HG03060 (cell line): ENCODE results near the gene PLXND1.
"Not testable (repeated sequence)": the region's sequence is repeated elsewhere in the genome, so short reads cannot be mapped to it uniquely, and the experiment has no call there.

Experiments
- ATAC-seq: cut with Tn5 transposase; IDR thresholded peaks from one replicate; pipeline ENCODE4 v1.9.1; 2021; ENCODE audit warnings: low read depth, moderate number of reproducible peaks; ENCODE audit not compliant: unreplicated experiment

Gene PLXND1

DNA sequence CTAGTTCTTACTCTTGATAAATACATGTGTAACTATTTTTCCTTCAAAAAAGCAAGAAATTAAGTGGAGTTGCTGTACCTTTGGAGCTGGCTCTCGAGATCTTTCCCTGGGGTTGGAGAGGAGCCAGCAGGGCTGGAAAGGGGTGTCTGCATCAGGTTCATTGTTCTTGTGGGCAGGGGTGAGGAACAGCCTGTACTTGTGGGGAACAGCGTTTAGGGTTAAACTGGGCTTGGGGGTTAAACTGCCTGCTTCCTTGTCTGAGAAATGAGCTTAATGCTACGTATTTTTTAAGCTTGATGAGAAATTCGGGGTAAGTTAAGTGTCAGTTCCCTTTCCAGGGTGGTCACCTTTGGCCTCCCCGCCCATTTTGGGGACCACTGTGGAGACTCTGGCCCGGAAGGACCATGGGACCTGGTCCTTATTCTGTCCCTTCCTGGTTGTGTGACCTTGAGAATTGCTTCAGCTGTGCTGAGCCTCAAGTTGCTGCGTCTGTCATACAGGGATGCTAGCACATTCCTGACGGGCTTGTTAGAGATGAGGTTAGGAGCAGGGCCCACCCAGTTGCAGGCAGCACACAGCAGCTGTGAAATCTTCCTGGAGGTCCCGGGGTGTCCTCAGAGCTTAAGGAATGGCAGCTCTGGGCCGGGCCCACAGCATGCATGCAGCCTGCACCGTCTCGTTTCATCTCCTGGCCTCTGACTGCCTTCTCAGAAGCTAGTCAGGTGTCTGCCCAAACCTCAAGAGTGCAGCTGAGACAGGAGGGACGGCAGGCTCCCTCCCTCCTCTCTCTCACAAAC is 51.9 kb downstream of the PLXND1 start:
- no peak for ATAC-seq

DNA sequence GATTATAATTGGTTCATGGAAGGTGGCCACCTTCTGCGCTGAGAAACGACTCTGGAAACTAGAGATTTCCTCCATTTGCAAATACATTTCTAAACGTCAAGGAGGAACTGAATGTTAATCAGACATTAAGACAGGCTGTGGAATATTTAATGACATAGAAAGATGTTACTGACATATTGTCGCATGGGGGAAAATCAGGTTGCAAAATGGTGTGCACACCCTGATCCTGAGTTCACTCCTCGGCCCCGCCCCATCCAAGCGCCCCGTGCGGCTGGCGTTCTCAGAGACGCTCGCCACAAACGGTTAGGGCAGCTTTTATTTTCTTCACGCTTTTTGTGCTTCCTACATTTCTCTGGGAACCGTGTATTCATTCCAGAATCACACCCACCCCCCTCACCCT is 52.8 kb downstream of the PLXND1 start:
- ATAC-seq = no peak

DNA sequence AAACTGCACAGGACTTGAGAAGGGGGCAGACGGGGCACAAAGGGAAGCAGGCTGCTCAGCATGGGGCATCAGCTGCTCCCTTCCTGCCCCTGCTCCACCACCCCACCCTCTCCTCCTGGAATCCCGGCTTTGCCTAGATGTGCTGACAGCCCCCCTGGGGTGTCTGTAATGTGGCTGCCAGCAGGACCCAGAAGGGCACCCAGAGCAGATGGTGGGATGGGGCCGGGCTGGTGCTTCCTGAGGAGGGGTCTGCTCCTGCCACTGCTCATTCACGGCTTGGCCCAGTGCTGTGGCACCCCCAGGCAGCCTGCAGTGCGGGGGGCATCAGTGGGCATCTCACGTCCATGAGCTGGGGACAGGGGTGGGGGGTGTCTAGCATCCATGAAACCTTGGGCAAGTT is 53.3 kb downstream of the PLXND1 start:
- ATAC-seq = no peak

DNA sequence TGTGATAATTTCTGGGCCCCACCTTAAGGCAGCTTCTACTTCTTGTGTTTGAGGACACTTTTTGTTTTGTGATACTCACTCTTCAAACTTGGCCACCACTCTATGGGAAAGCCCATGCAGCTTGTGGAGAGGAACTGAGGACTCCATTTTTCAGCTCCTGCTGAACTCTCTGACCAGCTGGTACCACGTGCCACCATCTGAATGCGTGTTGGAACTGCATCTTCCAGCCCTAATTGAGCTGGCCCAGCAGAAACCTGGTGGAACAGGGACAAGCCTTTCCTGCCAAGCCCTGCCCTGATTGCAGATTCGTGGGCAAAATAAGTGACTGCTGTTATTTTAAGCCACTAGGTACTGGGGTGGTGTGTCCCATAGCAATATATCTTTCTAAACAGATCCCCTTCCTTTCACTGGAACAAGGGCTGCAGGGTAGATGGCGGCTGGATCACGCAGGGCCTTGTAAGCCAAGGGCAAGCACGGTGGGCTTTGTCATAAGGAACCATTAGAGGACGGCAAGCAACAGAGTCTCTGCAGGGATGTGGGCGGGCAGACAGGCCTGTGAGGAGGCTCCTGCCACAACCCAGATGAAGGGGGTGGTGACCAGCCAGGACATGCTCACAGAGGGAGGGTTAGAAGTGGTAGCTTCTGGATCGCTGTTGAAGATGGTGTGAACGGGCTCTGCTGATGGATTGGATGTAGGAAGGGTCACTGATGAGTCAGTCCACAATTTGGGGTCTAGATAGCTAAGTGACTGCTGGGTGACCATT is 54.0 kb downstream of the PLXND1 start:
- ATAC-seq = no peak

DNA sequence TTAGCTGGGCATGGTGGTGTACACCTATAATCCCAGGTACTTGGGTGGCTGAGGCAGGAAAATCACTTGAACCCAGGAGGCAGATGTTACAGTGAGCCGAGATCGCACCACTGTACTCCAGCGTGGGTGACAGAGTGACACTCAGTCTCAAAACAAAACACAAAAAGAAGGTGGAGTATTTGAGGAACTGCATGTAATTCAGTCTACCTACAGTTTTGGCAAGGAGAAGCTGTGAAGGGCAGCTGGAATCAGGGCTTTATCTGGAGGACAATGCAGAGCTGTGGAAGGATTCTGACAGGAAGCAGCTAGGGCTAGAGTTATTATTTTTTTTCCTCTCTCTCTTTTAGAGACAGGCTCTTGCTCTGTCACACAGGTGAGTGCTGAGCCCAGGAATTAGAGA is 56.7 kb downstream of the PLXND1 start:
- no peak for ATAC-seq

DNA sequence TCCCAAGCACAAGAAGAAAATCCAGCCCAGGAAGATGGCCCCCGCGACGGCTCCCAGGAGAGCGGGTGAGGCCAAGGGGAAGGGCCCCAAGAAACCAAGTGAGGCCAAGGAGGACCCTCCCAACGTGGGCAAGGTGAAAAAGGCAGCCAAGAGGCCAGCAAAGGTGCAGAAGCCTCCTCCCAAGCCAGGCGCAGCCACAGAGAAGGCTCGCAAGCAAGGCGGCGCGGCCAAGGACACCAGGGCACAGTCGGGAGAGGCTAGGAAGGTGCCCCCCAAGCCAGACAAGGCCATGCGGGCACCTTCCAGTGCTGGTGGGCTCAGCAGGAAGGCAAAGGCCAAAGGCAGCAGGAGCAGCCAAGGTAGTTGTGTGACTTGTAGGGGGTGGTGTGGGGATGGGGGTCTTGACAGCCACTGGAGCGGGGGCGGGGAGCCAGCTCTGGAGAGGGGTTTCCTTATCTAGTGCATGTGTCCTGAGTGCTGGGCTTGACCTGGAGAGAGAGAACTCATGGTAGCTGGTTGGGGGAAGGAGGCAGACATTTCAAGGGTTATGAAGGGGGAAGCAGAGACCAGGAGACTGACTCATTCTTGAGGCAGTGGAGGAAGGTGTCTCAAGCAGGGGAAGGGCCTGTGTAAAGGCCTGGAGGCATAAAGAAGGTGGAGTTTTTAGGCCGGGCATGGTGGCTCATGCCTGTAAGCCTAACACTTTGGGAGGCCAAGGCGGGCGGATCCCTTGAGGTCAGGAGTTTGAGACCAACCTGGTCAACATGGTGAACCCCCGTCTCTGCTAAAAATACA is 57.3 kb downstream of the PLXND1 start:
- ATAC-seq = no peak

DNA sequence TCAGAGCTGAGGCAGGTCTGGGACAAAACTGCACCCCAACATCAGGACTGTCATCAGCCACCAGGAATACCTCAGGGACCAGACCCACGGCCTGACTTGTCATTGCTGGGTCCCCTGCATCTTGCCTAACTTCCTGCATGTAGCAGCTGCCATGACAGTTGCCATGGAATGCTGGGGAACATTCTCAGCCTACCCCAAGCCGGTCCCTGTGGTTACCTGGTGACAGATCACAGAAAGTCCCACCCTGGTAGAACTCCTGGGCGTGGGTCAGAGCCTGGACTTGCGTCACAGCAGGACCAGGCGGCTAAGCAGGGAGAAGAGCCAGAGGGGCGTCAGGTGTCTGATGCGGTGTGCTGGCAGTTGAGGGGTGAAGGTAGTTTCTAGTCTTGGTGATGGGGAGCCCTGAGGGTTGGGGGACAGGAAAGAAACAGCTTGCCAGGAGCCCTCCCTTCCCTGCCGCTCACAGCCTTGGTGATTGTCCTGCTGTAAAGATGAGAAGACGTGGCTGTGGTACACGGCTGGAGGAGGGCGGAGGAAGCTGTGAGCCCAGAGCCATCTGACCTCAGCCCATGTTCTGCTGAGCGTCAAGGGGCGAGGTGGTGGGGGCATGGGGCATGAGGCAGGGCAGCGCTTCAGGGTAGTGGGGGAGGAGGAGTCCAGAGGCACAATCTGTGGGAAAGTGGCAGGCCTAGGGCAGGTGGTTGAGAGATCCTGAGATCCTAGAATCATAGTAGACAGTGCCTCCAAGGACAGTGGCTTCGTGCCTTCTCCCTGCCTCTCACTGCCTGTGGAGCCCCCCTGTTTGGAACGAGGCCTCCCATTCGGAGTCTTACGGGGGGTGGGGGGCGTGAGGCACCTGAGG is 58.1 kb downstream of the PLXND1 start:
- no peak for ATAC-seq

DNA sequence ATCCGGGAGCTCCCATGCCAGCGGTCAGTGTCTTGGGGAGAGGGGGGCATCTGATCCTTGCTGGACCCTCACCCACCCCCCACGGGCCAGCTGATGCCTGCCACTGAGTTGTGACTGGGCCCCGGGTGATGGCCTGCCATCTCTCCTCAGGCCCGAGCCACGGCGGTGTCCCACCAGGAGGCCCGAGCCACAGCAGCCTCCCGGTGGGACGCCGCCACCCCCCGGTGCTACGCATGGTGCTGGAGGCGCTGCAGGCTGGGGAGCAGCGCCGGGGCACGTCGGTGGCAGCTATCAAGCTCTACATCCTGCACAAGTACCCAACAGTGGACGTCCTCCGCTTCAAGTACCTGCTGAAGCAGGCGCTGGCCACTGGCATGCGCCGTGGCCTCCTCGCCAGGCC is 59.2 kb downstream of the PLXND1 start:
- no peak for ATAC-seq

DNA sequence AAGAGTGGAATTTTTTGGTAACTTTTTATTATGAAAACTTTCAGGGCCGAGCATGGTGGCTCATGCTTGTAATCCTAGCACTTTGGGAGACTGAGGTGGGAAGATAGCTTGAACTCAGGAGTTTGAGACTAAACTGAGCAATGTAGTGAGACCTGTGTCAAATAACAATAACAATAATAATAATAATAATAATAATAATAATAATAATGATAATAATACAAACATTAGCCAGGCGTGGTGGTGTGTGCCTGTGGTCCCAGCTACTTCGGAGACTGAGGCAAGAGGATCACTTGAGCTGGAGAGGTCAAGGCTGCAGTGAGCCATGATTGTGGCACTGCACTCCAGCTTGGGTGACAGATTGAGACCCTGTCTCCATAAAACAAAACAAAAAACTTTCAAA is 60.5 kb downstream of the PLXND1 start:
- not testable (repeated sequence) for ATAC-seq

DNA sequence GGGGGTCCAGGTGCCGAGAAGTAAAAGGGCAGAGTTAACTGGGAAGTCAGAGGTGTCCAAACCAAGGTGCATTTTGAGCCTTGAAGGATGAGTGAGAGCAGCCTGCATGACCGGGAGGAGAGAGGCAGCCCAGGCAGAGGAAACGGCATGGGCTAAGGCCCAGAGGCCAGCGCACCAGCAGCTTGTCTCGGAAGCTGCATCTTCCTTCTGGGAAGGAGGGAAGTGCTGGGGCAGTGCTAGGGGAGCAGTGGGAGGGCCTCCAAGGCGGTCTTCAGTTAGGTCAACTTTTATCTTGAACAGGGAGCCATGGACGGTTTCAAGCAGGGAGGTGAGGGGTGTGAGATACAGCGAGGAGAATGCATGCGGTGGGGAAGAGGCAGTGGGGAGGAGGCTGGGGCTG is 62.5 kb downstream of the PLXND1 start:
- ATAC-seq = no peak

DNA sequence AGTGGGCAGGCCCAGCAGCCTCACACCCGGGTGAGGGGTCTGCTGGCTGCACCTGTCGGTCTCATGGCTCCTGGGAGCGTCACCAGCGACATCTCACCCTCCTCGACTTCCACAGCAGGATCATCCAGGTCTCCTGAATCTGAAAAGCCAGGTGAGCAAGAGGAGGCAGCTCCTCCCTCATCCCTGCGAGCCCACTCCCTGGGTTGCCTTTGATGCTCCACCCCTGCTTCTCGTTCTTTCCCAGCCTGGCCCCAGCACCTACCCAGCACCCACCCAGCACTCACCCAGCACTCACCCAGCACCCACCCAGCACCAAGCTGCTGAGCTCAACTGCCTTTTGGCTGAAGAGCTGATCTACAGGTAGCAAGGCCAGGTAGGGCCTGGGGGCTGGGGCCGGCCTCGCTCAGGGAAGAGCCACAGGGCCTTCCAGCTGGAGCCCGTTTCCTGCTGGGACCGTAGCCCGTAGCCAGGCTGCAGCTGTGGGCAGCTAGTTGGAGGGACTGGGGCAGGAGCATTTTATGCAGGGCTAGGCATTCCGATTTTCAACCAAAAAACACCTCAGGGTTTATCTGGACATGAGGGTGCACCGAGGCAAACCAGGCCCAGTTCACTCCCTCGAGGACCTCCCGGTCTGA is 63.2 kb downstream of the PLXND1 start, which contains the start of gene H1-8:
Gene H1-8, plus strand, starts transcription at position 20 of the 635 bp plus-strand sequence. Its CDS starts 44 bp downstream, at position 64.
- no peak for ATAC-seq

DNA sequence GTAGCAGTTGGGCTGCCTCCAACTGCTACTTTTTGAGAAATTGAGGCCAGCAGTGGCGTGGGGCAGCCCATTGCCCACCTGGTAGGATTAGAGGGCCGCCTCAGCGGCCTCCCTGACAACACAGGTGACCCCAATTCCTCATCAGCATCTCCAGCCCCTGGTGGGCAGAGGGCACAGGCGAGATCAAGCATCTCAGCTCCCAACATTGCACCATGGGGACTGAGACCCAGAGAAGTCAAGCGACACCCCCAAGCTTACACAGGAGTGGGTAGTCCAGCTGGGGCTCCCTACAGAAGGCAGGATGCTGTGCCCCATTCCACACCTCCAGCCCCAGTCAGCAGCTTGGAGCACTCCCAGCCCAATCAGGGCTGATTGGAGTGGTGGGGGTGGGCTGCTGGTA is 63.7 kb downstream of the PLXND1 start:
- ATAC-seq = no peak

DNA sequence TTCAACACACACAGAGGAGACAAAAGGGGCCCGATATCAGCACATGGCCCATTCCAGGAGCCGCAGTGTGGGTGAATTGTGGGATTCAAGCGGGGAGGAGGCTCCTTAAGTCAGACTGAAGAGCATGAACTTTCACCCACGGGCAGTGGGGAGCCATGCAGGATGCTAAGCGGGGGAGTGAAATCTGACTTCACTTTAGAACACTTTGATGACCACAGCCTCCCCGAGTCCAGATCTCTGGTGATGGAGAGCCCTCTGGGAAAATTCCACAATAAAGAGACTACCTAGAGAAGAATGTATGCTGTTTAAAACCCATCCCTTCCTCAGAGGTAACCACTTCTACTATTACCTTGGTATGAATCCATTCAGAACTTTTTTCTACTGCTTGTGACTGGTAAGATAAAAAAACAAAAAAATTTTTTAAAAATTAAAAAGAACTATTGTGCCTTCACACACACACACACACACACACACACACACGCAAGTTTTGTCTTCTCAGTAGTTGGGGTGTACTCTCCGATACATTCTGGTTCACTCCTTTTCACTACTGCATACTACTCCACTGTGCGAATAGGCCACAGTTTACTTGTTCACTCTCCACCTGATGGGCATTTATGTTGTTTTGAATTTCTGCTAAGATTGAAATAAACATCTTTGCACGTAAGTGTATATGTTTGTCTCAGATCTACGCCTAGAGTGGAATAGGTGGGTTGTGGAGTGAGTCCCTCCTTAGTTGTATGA is 65.5 kb downstream of the PLXND1 start:
- ATAC-seq = no peak

DNA sequence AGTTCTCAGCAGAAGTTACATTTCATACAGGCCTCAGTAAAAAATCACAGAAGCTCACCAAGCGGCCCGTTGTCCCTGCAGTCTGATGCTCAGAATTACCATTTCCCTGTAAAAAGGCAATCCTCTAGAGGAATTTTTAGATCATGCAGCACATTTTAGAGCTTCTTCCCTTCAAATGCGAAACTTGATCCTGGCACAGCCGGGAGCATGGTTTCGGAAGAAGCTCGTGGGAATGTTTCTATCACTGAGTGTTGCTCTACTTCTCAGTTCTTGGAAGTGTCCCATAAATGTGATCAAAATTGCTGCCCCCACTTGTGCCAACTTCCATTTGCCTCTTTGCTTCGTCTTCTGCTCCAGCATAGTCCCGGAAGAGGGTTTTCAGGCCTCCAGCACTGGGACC is 67.3 kb downstream of the PLXND1 start:
- no peak for ATAC-seq

DNA sequence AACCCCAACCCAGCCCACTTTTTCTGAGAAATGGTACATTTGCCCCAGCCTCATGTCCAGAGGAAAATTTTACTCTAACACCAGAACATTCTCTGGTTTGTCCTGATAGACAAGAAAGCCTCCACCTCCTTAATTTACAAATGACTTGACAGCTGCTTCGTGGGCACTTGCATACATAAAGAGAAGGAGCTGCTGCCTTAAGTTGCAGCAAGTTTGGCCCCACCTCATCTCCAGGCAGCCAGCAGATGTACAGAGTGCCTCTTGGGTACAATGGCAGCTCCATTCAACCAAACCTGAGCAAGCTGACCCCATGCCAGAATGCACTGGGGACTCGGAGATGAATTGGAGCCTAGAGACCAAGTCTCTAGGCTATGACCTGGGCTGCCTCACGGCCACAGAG is 69.7 kb downstream of the PLXND1 start:
- ATAC-seq = no peak

DNA sequence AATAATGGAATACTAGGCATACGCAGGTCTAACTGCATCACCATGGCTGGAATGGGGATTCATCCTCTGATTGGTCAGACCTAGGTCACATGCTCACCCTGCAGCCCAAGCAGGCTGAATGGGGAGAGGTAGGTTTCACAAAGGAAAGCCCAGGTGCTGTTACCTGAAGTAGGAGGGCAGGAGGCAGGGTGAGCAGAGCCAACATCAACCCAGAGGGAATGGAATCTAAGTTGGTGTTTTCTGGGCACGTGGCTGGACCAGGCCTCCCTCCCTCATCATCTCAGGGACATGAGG is 70.2 kb downstream of the PLXND1 start:
- no peak for ATAC-seq

DNA sequence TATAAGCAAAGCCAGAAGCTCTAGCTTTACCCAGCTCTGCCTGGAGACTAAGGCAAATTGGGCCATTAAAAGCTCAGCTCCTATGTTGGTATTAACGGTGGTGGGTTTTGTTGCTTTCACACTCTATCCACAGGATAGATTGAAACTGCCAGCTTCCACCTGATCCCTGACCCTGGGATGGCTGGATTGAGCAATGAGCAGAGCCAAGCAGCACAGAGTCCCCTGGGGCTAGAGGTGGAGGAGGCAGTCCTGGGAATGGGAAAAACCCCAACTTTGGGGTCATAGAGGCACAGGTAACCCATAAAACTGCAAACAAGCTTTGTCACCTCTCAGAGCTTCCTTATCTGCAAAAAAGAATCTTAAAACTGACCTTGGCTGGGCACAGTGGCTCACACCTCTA is 71.4 kb downstream of the PLXND1 start:
- no peak for ATAC-seq

DNA sequence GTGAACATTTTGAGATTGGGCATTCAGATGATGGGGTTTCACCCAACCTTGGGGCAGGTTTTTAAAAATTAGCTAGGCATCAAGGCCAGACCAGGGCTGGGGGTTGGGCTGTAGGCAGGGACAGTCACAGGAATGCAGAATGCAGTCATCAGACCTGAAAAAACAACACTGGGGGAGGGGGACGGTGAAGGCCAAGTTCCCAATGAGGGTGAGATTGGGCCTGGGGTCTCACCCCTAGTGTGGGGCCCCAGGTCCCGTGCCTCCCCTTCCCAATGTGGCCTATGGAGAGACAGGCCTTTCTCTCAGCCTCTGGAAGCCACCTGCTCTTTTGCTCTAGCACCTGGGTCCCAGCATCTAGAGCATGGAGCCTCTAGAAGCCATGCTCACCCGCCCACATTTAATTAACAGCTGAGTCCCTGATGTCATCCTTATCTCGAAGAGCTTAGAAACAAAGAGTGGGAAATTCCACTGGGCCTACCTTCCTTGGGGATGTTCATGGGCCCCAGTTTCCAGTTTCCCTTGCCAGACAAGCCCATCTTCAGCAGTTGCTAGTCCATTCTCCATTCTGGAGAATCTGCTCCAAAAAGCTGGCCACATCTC is 71.9 kb downstream of the PLXND1 start:
- ATAC-seq = no peak

DNA sequence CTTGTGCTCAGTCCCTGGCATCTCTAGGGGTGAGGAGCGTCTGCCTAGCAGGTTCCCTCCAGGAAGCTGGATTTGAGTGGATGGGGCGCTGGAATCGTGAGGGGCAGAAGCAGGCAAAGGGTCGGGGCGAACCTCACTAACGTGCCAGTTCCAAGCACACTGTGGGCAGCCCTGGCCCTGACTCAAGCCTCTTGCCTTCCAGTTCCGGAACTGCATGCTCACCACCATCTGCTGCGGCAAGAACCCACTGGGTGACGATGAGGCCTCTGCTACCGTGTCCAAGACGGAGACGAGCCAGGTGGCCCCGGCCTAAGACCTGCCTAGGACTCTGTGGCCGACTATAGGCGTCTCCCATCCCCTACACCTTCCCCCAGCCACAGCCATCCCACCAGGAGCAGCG is 73.1 kb downstream of the PLXND1 start:
- ATAC-seq = no peak
